Embryonic facial prominence (tissue), 1 donor: ENCODE data around the gene CDSN.

Experiments used
- DNase-seq: peaks from one replicate; pipeline ENCODE4 v3.0.0-alpha.2; 2016; ENCODE audit errors: extremely low spot score

The CDSN gene

DNA sequence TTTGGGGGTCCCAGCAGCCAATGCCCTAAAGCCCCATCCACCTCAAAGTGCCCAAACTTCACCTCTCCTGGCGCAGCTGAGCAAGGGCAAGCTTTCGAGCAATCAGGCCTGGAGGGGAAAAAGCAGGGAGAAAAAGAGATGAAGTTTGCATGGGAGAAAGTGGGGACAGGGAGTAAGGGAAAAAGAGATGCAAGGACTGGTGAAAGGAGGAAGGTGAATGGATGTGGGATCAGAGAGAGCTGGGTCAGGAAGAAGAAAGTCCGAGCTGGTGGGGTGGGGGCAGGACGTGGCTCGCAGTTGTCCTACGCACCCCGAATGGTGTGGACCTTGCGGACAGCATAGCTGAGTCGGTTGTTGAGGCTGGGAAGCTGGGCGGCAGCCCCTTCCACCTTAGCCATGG lies 25.1 kb upstream of the CDSN start:
- no peak for DNase-seq

DNA sequence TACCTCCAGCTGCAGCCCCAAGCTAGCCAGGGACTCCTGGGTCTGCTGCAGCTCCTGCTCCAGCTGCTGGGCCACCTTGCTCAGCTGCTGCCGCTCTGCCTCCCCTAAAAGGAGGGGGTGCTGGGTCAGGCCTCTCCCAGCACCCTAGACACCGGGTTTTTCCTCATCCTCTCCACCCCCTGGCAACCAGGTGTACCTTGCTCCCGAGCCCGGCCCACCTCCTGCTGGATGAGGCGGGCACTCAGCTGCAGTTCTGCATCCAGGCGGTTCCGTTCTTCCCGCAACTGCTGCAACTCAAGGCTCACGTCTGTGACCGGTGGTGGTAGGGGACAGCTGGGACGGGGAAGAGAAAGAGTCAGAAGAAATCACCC lies 24.7 kb upstream of the CDSN start:
- no peak for DNase-seq

DNA sequence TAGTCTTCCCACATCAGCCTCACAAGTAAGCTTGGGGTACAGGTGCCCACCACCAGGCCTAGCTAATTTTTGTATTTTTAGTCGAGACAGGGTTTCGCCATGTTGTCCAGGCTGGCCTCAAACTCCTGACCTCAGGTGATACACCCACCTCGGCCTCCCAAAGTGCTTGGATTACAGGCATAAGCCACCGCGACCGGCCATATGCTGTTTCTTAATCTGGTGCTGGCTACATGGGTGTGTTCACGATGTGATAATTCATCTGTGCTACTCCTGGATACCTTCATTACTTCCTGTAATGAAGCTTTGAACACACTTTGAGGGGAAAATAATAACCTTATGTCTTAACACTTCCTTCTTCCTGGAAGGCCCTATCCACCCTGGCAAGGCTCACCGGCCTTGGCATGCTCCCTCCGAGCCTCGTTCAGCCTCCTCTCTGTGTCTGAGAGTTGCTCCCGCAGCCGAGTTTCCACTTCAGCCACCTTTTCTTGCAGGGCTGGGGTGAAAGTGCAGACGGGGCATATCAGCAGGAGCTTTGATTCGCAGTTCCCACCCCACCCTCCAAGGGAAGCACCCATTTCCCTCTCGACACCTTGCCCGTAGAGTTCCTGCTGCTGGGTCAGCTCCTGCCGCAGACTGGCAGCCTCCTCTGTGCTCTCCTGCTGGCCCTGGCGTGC lies 24.2 kb upstream of the CDSN start:
- no peak for DNase-seq

DNA sequence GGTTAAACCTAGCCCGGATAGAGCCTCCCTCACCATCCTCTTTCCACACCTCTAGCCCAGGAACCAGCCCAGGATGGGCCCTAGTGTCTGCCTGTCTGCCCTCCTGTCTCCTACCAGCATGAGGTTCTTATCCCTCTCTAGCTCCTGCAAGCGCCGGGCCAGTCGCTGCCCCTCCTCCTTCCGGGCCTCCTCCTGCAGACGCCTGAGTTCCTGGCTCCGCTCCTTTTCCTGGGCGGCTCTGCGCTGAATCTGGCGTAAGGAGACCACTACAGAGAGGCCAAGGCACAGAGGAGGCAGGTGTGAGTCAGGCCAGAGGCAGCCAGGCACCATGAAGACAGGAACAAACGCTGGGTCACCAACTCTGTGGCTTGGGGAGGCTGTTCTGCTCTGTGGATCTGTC lies 22.9 kb upstream of the CDSN start:
- DNase-seq, result no peak

DNA sequence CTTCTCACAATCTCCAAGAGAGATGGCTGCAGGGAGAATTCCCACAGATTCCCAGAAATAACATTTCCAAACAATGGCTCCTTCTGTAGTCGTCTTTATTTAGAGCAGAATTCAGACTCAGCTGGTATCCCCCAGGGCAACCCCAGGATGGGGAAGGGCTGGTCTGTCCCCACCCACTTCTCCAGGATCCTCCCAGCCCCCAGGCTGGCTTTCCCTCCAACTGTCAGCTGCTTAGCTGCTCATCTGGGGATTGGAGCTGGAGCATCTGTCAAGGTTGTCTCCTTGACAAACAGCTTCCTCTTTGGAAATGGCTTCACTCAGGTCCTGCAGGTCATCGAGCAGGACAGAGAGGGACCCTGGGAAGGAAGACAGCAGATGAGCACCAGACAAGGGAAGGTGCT lies 22.1 kb upstream of the CDSN start:
- no peak for DNase-seq

DNA sequence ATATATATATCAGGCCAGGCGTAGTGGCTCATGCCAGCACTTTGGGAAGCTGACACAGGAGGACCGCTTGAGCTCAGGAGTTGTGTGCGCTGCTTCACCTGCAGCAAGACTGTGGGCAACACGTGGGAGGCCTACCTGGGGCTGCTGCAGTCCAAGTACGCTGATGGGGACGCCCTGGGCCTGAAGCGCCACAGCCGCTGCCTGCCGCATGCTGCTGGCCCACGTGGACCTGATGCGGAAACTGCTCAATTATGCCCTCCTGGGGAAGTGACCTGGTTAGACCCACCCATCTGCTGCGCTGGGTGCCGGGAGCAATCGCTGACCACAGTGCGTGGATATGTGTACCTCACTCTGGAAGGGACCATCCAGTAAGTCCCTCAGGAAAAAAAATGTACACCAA lies 20.4 kb upstream of the CDSN start:
- DNase-seq, result no peak

DNA sequence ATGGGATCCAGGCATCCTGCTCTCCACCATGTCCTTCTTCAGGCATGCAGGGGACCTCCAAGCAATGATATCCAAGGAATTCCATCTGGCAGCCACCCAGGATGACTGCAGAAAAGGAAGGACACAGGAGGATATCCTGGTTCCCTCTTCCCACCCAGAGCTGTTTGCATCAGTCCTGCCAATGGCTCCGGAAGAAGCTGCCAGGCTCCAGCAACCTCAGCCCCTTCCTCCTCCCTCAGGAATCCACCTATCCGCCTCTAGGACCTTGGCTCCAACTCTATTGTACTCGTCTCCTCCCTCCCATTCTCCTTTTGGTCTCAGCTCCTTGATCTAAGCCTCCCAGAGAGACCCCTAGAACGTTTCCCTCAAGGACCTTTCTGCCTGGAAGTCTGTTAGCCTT lies 19.4 kb upstream of the CDSN start:
- no peak for DNase-seq

DNA sequence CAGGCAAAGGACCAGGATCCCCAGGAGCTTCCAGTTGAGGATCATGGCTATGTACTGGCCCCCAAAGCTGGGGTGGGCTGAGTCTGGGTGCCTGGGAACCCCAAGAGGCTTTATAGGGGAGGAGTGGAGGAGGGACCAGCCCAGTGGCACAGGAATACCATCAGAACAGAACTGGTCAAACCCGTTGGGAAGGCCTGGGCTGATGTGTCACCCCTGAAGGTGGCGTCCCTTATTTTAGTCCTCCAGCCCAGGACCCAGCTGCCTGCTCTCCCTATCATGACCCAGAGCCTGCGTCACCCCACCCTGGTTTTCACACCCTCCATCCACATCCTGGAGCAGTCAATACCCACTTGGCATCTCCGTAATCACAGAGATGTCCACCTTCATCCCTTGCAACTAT lies 18.7 kb upstream of the CDSN start, which contains the start of gene PSORS1C2:
TSS of gene PSORS1C2 (minus strand) at position 85 of the 400 bp plus-strand sequence. CDS start at position 45, 40 bp downstream.
- DNase-seq, result no peak

DNA sequence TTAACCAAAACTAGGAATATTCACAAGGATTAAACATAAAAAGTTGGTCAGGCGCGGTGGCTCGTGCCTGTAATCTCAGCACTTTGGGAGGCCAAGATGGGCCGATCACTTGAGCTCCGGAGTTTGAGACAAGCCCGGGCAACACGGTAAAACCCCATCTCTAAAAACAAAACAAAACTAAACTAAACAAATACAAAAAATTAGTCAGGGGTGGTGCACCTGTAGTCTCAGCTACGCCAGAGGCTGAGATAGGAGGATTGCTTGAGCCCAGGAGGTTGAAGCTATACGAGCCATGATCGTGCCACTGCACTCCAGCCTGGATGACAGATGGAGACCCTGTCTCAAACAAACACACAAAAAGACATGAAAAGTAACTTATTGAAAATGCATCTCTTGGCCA lies 15.5 kb upstream of the CDSN start:
- no peak for DNase-seq

DNA sequence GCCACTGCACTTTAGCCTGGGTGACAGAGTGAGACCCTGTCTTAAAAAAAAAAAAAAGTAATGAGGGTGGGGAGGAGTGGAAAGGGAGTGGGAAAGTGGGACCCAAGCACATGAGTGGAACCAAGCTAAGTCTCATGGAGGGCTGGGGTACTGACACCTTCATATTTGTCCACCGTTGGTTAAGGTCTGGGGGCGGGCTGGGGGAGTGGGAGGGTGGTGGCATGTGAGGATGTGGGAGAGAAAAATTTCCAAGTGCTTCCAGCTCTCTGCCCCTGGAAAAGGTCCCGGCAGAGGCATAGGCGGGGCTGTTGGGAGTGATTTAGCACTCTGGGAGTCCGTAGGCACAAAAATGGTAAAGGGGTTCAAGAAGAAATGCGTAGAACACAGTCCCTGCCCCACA lies 12.6 kb upstream of the CDSN start:
- DNase-seq, result no peak

DNA sequence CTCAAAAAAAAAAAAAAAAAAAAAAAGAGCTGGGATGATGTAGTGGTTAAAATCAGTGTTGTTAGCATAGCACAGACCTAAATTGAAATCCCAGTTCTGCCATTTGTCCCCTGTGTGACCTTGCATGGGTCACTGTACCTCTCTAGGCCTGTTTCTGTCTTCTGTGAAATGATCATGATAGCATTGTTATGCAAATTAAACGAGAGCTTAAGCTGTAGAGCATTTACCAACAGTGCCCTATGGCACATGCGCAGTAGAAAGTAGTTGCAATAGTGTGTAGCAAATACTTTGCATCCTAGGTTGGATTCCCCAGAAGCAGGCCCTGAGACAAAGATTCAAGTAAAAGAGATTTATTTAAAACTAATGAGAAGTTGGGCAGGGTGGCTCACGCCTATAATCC lies 11.3 kb upstream of the CDSN start:
- DNase-seq, result no peak

DNA sequence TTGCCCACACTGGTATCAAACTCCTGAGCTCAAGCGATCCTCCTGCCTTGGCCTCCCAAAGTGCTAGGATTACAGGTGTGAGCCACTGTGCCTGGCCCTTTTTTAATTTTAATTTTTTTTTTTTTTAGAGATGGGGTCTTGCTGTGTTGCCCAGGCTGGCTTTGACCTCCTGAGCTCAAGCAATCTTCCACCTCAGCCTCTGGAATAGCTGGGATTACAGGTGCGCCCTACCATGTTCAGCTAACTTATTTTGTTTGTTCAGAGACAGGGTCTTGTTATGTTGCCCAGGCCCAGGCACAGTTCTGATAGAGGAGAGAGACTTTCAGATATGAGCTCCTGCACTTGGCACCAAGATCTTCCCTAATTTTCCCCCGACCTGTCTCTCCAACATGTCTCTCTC lies 10.5 kb upstream of the CDSN start:
- no peak for DNase-seq

DNA sequence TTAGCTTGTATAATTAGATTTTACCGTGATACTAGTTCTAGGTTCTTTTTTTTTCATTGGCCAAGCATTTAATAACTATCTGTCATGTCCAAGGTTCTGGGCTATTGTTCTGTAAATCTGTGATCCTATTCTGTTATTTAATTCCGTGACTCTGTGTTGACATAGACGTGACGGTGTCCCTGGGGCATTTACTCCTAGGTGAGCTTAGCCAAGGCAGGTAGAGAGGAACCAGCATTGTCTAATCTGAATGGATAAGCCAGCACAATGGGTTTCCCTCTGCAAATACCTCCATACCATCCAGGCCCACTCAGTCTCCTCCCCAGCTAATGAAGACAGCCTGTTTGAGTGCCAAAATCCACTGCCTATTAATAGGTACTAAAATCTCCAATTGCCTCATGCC lies 8.9 kb upstream of the CDSN start:
- DNase-seq, result no peak

DNA sequence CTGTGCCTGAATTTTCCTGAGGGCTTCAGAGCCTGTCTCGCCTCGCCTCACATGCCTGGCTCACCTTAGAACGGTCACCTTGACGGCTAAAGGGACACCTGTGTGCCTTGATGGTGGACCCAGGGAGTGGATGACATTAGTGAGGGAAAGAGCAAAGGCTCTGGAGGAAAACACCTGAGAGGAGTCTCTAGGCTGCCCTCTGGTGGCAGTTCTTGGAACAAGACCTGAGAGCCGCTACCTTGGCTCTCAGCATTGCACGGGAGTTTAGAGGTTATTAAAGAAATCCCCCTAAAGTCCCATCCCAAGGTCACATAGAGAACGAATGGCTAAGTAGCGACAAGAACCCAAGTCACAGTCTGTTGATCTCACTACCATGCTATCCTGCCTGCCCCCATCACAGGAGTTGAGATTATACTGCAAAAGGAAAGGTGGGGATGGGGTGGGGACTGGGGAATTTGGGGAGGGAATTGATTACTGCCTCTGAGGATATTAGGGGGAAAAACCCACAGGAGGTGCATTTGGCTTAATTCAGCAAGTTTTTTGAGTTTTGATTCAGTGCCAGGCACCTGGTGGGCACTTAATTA lies 7.9 kb upstream of the CDSN start:
- DNase-seq, result no peak

DNA sequence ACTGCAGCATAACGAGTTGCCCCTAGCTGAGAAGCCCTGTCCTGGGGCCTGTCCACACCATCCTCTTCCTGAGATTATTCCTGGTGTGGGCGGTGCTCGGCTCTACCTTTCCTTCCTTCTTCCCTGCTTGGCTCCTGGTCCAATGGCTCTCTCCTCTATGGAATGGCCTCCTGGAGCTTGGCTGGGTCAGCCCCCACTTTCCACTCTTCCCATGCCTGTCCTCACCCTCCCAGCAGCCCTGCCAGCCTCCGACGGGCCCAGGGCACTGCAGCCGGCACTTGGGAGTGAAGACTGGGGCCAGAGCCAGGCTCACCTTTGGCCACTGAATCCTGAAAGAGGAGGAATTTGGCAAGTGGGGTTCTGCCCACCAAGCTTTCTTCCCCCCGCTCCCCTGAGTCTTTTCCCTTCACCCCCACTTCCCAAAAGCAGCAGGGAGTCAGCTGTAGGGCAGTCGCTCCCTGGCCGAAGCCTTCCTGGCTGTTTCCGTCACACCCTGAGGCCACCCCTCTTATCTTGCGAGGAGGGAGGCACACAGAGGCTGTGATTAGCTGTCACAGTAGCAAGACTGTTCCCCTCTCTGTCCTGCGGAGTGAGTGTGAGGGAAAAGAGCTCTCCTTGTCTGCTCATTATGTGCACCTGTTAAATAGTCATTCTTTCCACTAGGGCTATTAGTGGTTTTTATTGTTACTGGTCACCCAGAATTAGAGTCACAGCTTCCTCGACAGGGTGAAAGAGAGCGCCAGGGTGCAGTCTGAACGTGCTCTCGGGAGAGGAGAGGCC lies 6.3 kb upstream of the CDSN start:
- no peak for DNase-seq

DNA sequence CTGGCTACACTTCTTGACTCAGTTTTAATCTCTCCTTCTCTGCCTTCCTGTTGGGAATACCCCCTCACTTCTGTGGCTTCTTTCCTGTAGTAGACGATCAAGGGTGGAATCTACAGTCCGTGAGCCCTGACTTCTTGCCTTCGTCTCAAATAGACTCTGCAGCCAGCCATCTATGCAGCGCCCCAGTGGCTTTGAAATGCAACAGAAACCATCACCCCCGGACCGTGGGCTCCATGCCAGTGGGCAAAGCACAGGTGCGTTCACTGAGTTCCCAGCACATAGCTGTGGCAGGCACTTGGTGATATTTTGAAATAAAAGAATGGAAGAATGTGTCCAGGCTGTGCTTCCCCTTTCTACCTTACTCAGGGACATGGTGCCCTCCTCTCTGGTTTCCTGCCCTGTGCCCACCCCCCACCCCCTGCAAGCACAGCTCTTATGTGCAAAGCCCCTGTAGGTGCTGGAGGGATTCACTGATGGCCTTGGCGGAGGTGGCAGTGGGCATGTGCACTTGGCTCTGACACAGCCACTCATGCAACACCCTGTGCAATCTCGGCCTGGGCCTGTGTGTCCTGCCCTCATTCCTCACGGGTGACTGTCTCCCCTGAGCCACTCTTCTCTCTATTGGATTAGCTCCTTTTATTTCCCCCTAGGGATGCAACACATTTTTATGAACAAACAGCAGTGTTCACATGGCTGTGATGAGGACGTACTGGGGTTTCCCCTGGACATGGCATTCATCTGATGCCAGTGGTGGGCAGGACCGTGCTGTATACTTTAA lies 5.5 kb upstream of the CDSN start:
- no peak for DNase-seq

DNA sequence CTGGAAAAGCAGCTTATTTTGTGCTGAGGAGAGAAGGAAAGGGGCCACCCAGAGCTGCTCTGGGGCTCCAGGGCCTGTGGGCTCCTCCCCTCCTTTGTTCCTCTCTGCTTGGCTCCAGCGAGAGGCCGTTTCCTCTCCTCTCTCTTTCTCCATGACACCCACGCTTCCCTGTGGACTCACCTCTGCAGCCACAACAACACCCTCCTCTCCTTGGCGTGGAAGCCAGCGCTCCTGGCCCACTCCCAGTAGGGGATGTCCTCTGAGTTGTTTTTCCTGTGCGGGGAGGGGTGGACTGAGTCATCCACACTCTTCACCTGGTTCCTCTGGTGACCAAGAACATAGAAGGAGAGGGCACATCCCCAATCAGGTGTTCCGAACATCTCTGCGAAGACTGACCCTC lies 4.9 kb upstream of the CDSN start:
- no peak for DNase-seq

DNA sequence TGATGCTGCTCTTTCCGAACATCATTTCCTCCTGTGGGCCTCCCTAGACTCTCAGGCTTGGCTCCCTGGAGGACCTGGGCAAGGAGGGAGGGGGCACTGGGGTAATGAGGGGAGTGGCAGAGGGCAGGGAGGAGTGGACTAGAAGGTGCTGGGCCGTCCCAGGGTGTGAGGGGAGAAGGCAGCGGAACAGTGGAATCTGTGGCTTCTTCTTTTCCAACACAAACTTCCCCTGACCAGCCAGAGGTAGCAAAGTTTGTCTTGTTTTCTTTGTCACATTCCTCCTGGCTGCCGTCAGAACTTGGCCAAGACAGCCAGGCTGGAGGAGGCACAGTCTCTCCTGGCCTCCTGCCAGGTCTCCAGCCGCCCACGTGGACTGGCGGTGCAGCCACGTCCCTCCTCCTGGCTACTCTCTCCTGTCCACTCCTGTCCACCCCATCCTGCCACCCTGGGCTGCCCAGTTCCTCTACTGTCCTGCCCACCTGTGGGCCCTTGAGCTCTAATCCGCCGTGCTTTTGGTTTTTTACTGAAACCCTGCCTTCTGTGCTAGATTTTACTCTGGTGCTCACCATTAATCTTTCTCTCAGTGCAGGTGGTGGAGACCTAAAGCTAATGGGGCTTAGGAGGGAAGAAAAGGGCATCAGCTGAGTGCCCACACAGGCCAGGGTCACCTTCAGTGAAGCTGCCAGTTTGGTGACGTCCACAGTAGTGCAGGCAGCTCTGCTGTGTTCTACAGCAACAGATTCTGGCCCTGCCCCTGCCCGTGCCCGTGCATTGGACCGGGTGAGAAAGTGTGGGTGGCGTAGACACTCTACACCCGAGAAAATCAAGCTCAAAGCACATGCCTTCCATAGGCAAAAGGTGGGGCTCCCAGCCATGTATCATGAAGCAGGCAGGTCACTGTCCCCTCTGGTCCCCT lies 2.8 kb upstream of the CDSN start:
- no peak for DNase-seq

DNA sequence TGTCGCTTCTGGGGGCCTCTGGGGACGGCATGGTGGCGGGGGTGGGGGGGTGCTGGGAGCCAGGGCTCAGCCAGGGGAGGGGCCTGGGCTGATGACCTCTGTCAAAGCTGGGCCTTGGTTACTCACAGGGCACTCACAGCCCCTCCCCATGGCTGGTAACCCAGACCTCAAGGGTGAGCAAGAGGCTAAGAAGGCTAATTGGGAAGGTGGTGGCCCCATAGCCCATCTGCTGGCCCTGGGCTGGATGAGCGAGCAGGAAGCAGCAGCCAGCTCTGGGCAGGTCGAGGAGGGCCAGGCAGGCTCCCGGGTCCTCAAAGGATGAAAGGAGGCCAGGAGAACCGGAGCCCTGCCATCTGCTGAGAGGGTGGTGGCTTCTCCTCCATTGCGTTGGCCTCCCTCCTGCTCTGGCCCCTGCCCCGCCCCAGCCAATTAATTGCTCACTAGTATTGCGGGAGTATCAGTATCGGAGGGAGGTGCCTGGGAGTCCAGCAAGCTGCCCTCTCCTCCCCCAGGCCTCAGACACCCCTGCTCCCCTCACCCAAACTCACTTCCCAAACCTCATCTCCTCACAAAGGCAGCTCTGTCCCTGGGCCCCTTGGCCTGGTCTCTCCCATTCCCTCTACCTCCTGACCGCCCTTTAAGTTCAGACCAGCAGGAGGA lies 1.0 kb upstream of the CDSN start:
- DNase-seq, result no peak

DNA sequence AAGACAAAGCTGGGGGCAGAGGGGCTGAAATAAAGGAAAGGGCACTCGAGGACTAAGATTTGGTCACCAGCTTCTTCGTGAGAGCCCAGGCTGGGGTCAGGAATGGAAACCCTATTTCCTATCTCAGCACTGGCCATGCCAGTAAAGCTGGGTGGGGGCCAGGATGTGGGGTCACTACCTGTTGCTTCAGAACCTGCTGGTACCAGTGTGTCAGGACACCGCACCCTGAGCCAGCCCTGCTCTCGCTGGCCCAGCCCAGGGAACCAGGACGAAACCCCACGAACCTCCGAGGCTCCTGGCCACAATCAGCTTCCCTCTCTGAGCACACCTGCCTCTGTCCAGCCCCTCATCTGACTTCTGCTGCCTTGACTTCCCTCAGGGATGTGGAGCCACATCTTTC lies 2.1 kb downstream of the CDSN start:
- DNase-seq, result no peak
